A549 (cell line): ENCODE results near the gene C7. TPM values are rescaled to one million over a fixed set of nuclear protein-coding genes. Genes with fewer than 3 reads are reported as not detected.

ENCODE experiments used
- ATAC-seq, 2 experiments: fragments of 200-7000 bp in 1 of 2; fragments of >200 bp in 1 of 2; cut with Nextera tagmentation in 1 of 2; cut with Tn5 transposase in 1 of 2; 3 replicates each; pipeline versions ENCODE4 v1.8.0 to v1.9.1; 2018 to 2020; ENCODE audit warnings: mild to moderate bottlenecking in 1 of 2, moderate library complexity in 1 of 2
- CTCF ChIA-PET: fragments of 300-600 bp; sonication (Branson Sonifier 250); formaldehyde crosslinking; extraction: SDS; loops from one replicate; lab custom pipeline; 2021; ENCODE audit warnings: antibody characterized with exemption, inconsistent platforms; lab: Yijun Ruan, JAX
- POLR2A ChIA-PET: fragments of 350-600 bp; formaldehyde crosslinking; extraction: SDS; loops from one replicate; lab custom pipeline; 2021; ENCODE audit warnings: antibody characterized with exemption, inconsistent platforms; lab: Yijun Ruan, JAX
- DNase-seq, 2 experiments: peaks; one replicate each; pipeline versions ENCODE4 v3.0.0 to v3.0.0-alpha.2; 2011 to 2016; ENCODE audit warnings: low read depth in 1 of 2, low spot score in 1 of 2
- FAIRE-seq: peaks from 2 replicates; lab custom pipeline; 2011; peaks lifted over from hg19 to GRCh38; lab: Jason Lieb, UNC
- H3K27ac ChIP-seq, 2 experiments: fragments of >200 bp; sonication (Bioruptor Twin); formaldehyde crosslinking; 3 replicates each; pipeline ENCODE4 v1.5.1; 2016 to 2017
- H3K4me1 ChIP-seq: fragments of >200 bp; sonication (Bioruptor Twin); formaldehyde crosslinking; 3 replicates; pipeline ENCODE4 v1.6.1; 2016
- H3K4me2 ChIP-seq: fragments of >200 bp; sonication (Bioruptor Twin); formaldehyde crosslinking; 3 replicates; pipeline ENCODE4 v1.6.1; 2016
- H3K4me3 ChIP-seq: fragments of >200 bp; sonication (Bioruptor Twin); formaldehyde crosslinking; 3 replicates; pipeline ENCODE4 v1.5.1; 2016
- H3K9me3 ChIP-seq: fragments of >200 bp; sonication (Bioruptor Twin); formaldehyde crosslinking; 3 replicates; pipeline ENCODE4 v1.6.1; 2016
- EP300 ChIP-seq, 2 experiments: fragments of >200 bp; sonication (Bioruptor Twin); formaldehyde crosslinking; IDR thresholded peaks; 2 replicates in 1 of 2; 3 replicates in 1 of 2; pipeline ENCODE4 v1.6.1; 2016 to 2017
- ESRRA ChIP-seq: fragments of 150-350 bp; IDR thresholded peaks from 2 replicates; pipeline ENCODE4 v1.6.1; 2014; ENCODE audit warnings: mild to moderate bottlenecking, low read length, borderline replicate concordance
- FOSL2 ChIP-seq, 2 experiments: fragments of 450-650 bp in 1 of 2; fragments of >200 bp in 1 of 2; sonication (Bioruptor Twin) in 1 of 2; formaldehyde crosslinking; IDR thresholded peaks; 2 replicates each; pipeline versions ENCODE4 v1.5.0 to v1.6.1; 2016 to 2020; ENCODE audit warnings: mild to moderate bottlenecking in 1 of 2, moderate library complexity in 1 of 2
- FOXS1 ChIP-seq: fragments of 250-450 bp; sonication (Bioruptor Pico); IDR thresholded peaks from 2 replicates; pipeline ENCODE4 v1.5.0; 2020; ENCODE audit warnings: mild to moderate bottlenecking, moderate library complexity
- HEYL ChIP-seq: fragments of 250-450 bp; sonication (Bioruptor Pico); IDR thresholded peaks from 2 replicates; pipeline ENCODE4 v1.8.0; 2021; ENCODE audit warnings: mild to moderate bottlenecking, moderate library complexity
- HOXA7 ChIP-seq: fragments of 250-450 bp; sonication (Bioruptor Pico); IDR thresholded peaks from 2 replicates; pipeline ENCODE4 v1.5.0; 2020; ENCODE audit warnings: mild to moderate bottlenecking, moderate library complexity
- HOXB13 ChIP-seq: fragments of 250-450 bp; sonication (Bioruptor Pico); IDR thresholded peaks from 2 replicates; pipeline ENCODE4 v1.5.0; 2020; ENCODE audit warnings: low read depth, mild to moderate bottlenecking, moderate library complexity
- HOXB5 ChIP-seq: fragments of 250-450 bp; sonication (Bioruptor Pico); IDR thresholded peaks from 2 replicates; pipeline ENCODE4 v1.5.0; 2020; ENCODE audit warnings: mild to moderate bottlenecking, moderate library complexity
- JUNB ChIP-seq: fragments of >200 bp; sonication (Bioruptor Twin); formaldehyde crosslinking; IDR thresholded peaks from 2 replicates; pipeline ENCODE4 v1.6.1; 2016
- MAZ ChIP-seq: fragments of 150-350 bp; IDR thresholded peaks from 2 replicates; pipeline ENCODE4 v1.6.1; 2014; ENCODE audit warnings: antibody characterized with exemption, low read depth, low read length, borderline replicate concordance
- POLR2A ChIP-seq: IDR thresholded peaks from 2 replicates; pipeline ENCODE4 v1.6.1; 2012; ENCODE audit warnings: mild to moderate bottlenecking, low read length
- POLR2AphosphoS2 ChIP-seq: conservative IDR thresholded peaks from 2 replicates; pipeline ENCODE4 v1.6.1; 2012; ENCODE audit warnings: low read length, improper control_type of control experiment, inconsistent platforms
- RAD21 ChIP-seq, 2 experiments: fragments of >200 bp in 1 of 2; sonication (Bioruptor Twin) in 1 of 2; formaldehyde crosslinking in 1 of 2; IDR thresholded peaks in 1 of 2; conservative IDR thresholded peaks in 1 of 2; 2 replicates in 1 of 2; 3 replicates in 1 of 2; pipeline ENCODE4 v1.6.1; 2012 to 2018; ENCODE audit warnings: inconsistent platforms in 1 of 2
- RCOR1 ChIP-seq: fragments of 150-350 bp; IDR thresholded peaks from 2 replicates; pipeline ENCODE4 v1.6.1; 2014; ENCODE audit warnings: antibody characterized with exemption, low read length, low read depth
- RNF2 ChIP-seq: fragments of 200-600 bp; sonication (generic); IDR thresholded peaks from 2 replicates; pipeline ENCODE4 v1.6.1; 2016; ENCODE audit warnings: low read depth, mild to moderate bottlenecking, antibody characterized with exemption, moderate library complexity, borderline replicate concordance
- SMC3 ChIP-seq: fragments of >200 bp; sonication (Bioruptor Twin); formaldehyde crosslinking; IDR thresholded peaks from 3 replicates; pipeline ENCODE4 v1.6.1; 2018; ENCODE audit warnings: inconsistent platforms
- TFCP2L1 ChIP-seq: fragments of 250-450 bp; sonication (Bioruptor Pico); IDR thresholded peaks from 2 replicates; pipeline ENCODE4 v1.5.0; 2021; ENCODE audit warnings: mild to moderate bottlenecking
- WGBS: methylation state at CpG from one replicate; pipeline ENCODE4 v1.1.6; 2017; ENCODE audit errors: missing lambda C conversion rate; 5-methylcytosine and 5-hydroxymethylcytosine counted together
- polyA plus RNA-seq, 4 experiments: library from polyadenylated mRNA; depleted of rRNA in 3 of 4; stranded (reverse); fragments of >200 nt; fragmentation: RNase III in 1 of 4; extraction: RNeasy Plus Mini Kit Qiagen cat#74134 plus additional on column Dnase treatment in 1 of 4; gene quantifications; 2 replicates in 3 of 4; 3 replicates in 1 of 4; pipeline ENCODE4 v1.2.3, GENCODE V29; 2011 to 2017
- TF ChIP-seq, protein P1 (sequence below): fragments of >200 bp; sonication (Bioruptor Twin); formaldehyde crosslinking; IDR thresholded peaks from 3 replicates; pipeline ENCODE4 v1.6.1; 2016
- TF ChIP-seq, protein P2 (sequence below): IDR thresholded peaks from 2 replicates; pipeline ENCODE4 v1.6.1; 2012
- TF ChIP-seq, protein P3 (sequence below): fragments of 250-450 bp; sonication (Bioruptor Pico); IDR thresholded peaks from 2 replicates; pipeline ENCODE4 v1.5.0; 2021; ENCODE audit warnings: mild to moderate bottlenecking, moderate library complexity, borderline replicate concordance
- TF ChIP-seq, protein P4 (sequence below): fragments of 450-650 bp; IDR thresholded peaks from 2 replicates; pipeline ENCODE4 v1.6.1; 2014; ENCODE audit warnings: antibody characterized with exemption

Gene C7
- polyA plus RNA-seq, 2 of the 4 experiments (the other 2 are of a cell fraction) = not detected

DNA sequence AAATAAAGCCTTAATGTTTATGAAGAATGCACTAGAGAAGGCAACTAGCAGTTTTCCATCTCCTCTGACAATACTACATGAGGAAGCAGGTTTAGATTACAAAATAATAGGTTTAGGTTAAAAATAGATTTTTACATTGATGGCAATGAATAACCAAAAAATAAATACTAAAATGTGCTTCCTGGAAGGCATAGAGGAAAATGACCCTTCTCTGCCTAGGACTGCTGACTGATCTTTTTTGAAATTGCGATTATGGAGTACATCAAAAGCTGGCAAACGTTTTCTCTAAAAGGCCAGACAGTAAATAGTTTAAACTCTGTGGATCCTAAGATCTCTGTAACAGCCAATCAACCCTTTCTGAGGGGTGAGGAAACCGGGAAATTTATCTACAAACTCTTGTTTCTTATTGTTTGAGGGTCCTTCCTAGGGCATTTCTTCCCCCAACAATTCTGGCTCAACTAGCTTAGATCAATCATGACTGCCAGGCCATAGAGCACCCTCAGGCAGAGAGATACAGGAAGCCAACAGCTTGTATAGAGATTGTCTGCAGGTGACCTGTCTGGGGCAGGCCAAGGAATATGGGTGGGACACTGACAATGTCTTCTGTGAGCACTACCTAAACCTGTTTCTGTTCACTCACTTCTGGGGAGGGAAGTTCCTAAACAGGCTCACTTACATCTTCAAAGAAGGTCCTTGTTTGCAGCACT lies 94.5 kb downstream of the C7 start (continued):
- TF ChIP-seq SMC3 (no peak), POLR2A (no peak), POLR2AphosphoS2 (no peak), RCOR1 (no peak), FOXS1 (CRISPR knock-in tag) (no peak)
- TF ChIP-seq, all 56 proteins: peak for 0

DNA sequence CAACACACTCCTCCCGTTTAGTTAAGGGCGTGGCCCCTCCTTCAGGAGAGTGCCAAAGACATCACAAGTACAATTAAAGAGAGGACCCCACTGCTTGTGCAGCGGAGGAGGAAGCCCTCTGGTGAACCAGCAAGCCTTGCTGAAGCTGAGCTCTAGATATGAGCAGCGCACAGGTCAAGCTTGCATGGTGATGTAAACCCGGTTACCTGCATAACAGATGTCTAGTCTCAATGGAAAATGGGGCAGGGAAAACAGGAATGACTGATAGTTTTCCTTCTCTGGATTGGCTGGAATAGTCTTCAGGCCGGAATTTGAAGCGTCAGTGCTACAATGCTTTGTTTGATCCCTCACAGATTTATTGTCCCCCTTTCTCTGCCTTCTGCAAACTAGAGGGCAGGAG lies 95.6 kb downstream of the C7 start:
- no peak for ATAC-seq
- 64% methylated on average over 7 of the region's 7 CpGs for WGBS
- no peak for FAIRE-seq
- CTCF ChIA-PET = no interaction called here
- TF ChIP-seq FOXS1 (CRISPR knock-in tag) = no peak
- TF ChIP-seq, protein P1, sequence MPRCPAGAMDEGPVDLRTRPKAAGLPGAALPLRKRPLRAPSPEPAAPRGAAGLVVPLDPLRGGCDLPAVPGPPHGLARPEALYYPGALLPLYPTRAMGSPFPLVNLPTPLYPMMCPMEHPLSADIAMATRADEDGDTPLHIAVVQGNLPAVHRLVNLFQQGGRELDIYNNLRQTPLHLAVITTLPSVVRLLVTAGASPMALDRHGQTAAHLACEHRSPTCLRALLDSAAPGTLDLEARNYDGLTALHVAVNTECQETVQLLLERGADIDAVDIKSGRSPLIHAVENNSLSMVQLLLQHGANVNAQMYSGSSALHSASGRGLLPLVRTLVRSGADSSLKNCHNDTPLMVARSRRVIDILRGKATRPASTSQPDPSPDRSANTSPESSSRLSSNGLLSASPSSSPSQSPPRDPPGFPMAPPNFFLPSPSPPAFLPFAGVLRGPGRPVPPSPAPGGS = no peak
- TF ChIP-seq, protein P2, sequence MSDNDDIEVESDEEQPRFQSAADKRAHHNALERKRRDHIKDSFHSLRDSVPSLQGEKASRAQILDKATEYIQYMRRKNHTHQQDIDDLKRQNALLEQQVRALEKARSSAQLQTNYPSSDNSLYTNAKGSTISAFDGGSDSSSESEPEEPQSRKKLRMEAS = no peak
- TF ChIP-seq POLR2AphosphoS2 = no peak
- no peak for TF ChIP-seq TFCP2L1 (CRISPR knock-in tag)
- no peak for TF ChIP-seq HOXB5
- no peak for TF ChIP-seq JUNB
- TF ChIP-seq, protein P3, sequence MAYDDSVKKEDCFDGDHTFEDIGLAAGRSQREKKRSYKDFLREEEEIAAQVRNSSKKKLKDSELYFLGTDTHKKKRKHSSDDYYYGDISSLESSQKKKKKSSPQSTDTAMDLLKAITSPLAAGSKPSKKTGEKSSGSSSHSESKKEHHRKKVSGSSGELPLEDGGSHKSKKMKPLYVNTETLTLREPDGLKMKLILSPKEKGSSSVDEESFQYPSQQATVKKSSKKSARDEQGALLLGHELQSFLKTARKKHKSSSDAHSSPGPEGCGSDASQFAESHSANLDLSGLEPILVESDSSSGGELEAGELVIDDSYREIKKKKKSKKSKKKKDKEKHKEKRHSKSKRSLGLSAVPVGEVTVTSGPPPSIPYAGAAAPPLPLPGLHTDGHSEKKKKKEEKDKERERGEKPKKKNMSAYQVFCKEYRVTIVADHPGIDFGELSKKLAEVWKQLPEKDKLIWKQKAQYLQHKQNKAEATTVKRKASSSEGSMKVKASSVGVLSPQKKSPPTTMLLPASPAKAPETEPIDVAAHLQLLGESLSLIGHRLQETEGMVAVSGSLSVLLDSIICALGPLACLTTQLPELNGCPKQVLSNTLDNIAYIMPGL = no peak
- no peak for TF ChIP-seq EP300 (IDR thresholded peaks at IDR 0.05)
- TF ChIP-seq HEYL (CRISPR knock-in tag) = no peak
- TF ChIP-seq HOXA7 (CRISPR knock-in tag) = no peak
- no peak for TF ChIP-seq HOXB13 (CRISPR knock-in tag)
- TF ChIP-seq MAZ = no peak
- no peak for TF ChIP-seq RCOR1
- TF ChIP-seq RAD21 (conservative IDR thresholded peaks at IDR 0.05 in 1 of 2, IDR thresholded peaks at IDR 0.05 in 1 of 2) = no peak
- no peak for TF ChIP-seq ESRRA
- TF ChIP-seq, protein P4, sequence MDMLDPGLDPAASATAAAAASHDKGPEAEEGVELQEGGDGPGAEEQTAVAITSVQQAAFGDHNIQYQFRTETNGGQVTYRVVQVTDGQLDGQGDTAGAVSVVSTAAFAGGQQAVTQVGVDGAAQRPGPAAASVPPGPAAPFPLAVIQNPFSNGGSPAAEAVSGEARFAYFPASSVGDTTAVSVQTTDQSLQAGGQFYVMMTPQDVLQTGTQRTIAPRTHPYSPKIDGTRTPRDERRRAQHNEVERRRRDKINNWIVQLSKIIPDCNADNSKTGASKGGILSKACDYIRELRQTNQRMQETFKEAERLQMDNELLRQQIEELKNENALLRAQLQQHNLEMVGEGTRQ = no peak
- Histone ChIP-seq H3K4me1 (no peaks in the 10 kb centered on the region), H3K4me3 (no peak overlapping the region), H3K27ac (no peak overlapping the region), H3K9me3 (no peaks in the 10 kb centered on the region), H3K4me2 (no peak overlapping the region)
- DNase-seq = no peak
- POLR2A ChIA-PET = no interaction called here

DNA sequence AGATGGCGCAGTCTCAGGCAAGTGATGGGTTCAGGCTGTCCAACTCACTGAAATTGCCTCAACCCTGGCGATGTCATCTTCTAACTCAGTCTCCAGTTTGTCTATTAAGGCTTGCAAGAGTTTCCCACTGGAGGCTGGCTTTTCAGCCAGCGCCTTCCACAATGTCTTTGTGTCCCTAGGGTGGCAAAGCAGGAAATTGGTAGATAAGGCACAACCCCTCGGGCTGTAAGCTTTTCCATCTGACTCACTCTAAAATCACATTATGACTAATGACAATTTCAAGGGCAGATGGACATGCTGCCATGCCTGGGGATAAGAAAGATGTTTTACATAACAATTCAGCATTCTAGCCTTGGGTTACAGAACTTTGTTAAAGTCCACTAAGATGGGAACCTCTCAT lies 99.9 kb downstream of the C7 start:
- Histone ChIP-seq H3K4me3 (no peak overlapping the region), H3K27ac (no peak overlapping the region), H3K4me1 (no peaks in the 10 kb centered on the region), H3K9me3 (no peaks in the 10 kb centered on the region), H3K4me2 (no peak overlapping the region)
- ChIA-PET POLR2A (no interaction called here), CTCF (no interaction called here)
- TF ChIP-seq ESRRA (no peak), FOSL2 (IDR thresholded peaks at IDR 0.05) (no peak), FOSL2 (CRISPR knock-in tag; IDR thresholded peaks at IDR 0.05) (peak; percentile 45; the same call in 1 of the 2 replicates), RNF2 (no peak)
- TF ChIP-seq, protein P1 = no peak
- FAIRE-seq (no peak), ATAC-seq (no peak; a peak in 1 of 6 replicates), DNase-seq (peak; percentile 7 to 16)
- WGBS = 30% methylated on average over 4 of the region's 4 CpGs
